NCI-H82 (cell line): ENCODE measurements around the gene EPS8L2.
"Not testable (repeated sequence)": the region's sequence is repeated elsewhere in the genome, so short reads cannot be mapped to it uniquely, and the experiment has no call there.

Experiments
- DNase-seq: peaks from one replicate; lab custom pipeline; 2025; lab: John Stamatoyannopoulos, UW

The EPS8L2 gene

DNA sequence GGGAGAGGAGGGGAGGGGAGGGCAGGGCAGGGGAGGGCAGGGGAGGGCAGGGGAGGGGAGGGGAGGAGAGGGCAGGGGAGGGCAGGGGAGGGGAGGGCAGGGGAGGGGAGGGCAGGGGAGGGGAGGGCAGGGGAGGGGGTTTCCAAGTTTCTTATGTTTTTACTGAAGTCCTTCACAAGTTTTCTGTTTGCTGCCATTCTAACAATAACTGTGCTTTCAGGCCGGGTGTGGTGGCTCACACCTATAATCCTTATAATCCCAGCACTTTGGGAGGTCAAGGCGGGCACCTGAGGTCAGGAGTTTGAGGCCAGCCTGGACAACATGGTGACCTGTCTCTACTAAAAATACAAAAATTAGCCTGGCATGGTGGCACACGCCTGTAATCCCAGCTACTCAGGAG, 15.8 kb upstream of the EPS8L2 start:
- not testable (repeated sequence) for DNase-seq

DNA sequence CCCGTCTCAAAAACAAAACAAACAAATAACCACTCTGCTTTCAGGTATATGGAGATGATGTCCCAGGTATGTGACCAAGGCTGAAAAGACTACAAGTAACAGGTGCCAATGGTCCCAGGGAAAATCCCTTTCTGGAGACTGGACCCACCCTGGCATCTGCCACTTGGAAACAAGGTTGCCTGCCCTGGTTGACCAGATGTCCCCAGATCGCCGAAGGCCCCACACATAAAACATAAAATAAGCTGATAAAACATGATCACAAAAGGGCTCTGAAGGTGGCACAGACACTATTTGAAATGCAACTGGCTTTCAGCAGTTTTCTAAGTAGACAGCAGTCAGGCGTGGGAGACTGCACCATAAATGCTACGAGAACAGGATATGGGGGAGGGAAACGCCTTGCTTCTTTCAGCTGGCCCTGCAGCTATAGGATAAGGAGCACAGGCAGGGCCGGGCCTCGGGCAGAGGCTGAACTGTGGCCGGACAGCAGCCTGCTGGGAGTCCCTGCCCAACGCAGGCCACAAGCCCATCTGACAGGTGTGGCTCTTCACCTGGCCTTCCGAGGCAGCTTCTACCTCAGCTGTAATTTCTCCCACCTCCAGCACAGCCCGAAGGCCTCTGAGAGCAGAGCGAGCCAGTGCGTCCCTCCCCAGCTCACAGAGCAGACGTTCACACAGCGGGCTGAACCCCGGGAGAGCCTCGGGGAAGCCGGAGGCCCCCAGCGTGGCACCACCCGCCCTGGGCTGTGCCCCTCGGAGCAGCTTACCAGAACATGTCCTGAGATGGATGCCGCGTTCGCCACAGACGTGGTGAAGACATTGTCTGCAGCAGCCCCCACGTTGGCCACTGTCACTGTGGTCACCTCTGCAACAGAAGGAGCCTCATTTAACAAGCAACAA, 15.0 kb upstream of the EPS8L2 start:
- no peak for DNase-seq

DNA sequence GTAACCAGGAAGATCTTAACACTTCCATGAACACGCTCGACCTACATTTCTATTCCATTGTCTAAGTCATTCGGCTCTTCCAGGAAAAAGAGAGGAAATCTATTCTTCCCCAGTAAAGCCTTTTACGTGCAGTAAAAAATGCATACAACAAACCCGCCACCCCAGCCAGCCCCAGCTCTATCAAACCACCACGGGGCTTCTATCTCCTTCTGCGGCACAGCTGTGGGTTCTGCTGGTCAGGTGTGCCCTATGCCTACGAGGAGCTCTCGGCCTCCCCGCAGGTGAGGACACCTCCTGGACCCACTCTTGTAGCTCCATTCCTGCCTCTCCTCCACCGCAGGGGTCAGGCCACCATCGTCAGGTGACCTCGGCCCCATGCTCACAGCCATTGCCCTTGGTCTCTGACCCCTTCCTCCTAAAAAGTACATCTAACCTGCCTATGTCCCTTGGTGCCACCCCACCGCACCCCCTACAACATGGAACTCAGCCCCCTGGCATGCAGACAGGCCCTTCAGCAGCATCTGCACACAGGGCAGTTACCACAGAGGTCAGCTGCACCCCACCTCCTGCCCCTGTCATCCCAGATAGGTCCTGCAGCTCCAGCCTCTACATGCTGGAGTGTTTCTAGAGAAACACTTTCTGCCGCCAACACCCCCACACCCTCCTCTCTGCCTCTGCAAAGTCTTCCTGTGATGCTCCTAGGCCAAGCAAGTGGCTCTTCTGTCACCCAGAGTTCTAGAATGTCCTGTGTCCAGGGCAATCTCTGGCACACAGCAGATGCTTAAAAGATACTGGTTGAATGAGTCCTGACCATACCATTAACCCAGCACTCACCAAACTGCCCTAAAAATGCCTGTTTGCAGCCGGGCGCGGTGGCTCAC, 14.1 kb upstream of the EPS8L2 start:
- no peak for DNase-seq

DNA sequence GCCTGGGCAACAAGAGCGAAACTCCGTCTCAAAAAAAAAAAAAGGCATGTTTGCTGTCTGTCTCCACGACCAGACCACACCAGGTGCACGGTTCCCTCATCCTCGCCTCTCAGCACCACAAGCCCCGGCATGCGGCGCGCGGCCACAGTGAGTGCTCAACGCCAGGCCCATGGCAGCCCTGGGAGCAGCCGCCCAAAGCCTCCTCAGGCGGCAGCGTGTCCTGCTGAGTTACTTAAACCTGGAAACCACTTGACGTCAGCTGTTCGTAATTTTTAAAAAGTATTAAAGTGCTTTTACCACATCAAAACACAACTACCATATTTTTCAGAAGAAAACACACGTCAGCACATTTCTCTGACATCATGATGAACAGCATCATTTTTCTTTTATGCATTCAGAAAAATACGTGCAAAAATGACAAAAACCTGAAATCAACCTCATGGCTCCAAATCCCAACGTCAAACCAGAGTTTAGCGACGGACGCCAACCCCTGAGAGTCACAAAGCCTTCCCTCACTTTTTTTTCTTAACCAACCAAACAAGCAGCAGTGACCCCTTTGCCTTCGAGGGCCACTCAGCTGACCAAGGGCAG, 13.1 kb upstream of the EPS8L2 start:
- DNase-seq, result no peak

DNA sequence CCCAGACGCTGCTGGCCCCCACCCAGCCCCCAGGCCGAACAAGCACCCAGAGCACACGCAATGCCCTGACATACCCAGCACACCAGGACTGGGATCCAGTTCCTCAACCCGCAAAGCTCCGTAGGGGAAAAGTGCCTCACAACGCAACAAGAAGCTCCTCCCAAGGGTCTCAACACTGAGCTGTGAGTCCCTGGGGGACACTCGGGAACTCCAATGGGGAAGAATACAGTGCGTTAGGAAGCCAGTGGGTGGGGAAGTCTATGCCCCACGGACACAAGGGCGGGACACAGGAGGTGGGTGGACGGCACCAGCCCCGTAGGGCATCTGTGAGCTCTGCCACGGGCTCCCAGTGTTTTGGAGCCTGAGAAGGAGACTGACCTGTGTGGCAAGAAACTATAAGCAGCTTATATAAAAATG, 12.6 kb upstream of the EPS8L2 start:
- DNase-seq, result peak; percentile 62

DNA sequence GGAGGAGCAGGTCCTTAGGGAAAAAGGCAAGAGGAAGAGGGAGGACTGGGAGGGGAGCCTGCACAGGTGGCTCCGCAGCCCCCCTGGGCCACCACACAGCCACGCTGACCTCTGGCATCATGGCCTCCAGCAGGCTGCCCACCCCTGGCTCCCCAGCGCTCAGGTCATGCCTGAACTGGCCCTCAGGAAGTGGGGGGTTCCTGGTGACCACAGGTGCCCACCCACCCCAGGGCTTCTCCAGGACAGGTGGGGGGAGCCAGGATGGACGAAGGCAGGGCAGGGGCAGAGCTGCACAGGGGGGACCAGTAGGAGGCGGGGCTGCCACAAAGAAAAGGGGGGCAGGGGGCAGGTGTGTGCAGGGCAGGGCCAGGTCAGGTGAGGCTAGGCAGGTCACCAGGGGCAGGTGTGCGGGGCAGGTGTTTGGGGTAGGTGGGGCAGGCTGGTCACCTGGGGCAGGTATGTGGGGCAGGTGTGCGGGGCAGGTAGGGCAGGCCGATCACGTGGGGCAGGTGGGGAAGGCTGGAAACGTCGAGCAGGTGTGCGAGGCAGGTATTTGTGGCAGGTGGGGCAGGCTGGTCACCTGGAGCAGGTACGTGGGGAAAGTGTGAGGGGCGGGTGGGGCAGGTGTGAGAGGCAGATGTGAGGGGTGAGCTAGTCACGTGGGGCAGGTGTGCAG, 12.0 kb upstream of the EPS8L2 start:
- DNase-seq, result no peak

DNA sequence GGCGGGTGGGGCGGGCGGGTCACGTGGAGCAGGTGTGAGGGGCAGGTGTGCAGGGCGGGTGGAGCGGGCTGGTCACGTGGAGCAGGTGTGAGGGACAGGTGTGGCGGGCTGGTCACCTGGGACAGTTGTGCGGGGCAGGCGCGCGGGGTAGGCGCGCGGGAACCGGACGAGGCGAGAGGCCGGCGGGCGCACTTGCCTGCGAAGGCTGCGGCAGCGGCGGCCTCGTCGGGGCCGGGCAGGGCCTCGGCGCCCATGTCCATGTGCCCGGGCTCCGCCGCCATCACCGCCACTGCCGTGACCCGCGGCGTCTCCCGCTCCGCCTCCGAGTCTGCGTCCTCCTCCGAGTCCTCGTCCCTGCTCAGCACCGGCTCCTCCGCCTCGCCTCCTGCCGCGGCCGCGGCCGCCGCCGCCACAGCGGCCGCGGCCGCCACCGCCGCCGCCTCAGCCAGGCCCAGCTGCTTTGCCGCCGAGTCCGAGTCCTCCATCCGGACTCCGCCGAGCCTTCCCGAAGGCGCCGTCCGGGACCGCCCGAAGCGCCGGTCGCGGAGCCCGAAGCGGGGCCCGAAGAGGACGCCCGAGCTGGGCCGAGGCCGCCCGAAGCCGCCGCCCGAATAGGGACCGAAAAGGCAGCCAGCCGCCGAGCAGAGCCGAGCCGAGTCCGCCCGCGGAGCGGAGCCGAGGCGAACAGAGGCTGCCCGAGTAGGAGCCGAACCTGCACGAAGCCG, 11.3 kb upstream of the EPS8L2 start, which contains the start of gene DEAF1:
Gene DEAF1, minus strand, starts transcription at position 660 of the 725 bp plus-strand sequence. Its CDS starts 175 bp downstream, at position 485.
- peak; percentile 96 for DNase-seq

DNA sequence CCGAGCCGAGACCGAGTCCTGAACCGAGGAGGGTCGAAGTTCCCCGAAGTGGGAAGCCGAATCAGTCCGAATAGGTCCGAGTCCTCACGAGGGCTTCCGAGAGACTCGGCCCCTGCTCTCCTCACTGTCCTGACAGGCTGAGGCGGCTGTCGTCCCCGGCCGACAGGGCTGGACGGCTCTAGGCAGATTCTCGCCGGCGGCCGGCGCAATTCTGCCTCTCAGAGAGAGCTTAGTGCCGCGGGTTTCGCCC, 10.8 kb upstream of the EPS8L2 start:
- no peak for DNase-seq

DNA sequence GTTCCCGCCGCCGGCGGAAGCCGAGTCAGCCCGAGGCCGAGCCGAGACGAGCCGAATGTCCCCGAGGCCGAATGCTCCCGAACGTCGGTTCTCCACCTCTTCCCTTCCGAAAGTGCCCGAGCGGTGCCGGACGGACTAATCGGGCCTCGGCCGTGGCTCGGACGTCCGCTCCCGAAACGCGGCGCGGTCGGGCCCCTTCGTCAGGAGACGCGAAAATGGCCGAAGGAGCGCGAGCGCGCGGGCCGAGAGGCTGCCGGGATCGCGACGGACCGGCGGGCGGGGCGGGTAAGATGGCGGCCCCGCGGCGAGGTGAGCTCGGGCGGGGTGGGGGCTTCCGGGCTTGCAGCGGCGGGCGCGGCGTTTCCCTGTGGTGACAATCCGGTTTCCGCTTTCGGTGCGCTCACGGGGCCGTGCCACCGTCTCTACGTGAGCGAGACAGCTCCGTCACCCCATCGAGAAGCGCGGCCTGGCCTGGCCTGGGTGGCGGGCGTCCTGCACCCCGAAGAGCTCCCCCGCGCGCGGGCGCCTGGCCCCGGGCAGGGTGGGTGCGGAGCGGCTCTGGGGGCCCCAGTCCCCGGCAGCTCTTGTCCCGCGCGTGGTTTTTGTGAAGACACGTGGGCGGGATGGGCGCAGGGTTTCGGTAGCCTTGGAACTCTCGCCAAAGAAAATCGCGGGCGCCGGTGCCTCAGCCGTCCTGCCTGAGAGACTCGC, 10.3 kb upstream of the EPS8L2 start, which contains the start of gene TMEM80:
Gene TMEM80, plus strand, starts transcription at position 279 of the 711 bp plus-strand sequence. Its CDS starts 12 bp downstream, at position 291.
- DNase-seq, result peak; percentile 97

DNA sequence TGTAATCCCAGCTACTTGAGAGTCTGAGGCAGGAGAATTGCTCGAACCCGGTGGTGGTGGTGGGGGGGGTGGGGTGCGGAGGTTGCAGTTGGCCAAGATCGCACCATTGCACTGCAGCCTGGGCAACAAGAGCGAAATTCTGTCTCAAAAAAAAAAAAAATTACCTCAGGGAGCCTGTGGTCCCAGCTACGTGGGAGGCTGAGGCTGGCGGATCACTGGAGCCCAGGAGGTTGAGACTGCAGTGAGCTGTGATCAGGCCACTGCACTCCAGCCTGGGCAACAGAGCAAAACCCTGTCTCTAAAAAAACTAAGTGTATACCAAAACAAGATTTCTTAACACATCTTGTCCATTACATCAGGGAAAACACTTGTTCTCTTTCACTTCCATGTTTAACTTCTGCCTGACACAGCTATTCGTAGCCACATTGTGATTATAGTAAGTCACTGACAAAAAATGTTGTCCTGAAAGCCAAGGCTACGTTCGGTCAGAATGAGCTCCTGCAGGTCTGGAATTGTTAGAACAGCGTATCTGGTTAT, 9.0 kb upstream of the EPS8L2 start:
- no peak for DNase-seq

DNA sequence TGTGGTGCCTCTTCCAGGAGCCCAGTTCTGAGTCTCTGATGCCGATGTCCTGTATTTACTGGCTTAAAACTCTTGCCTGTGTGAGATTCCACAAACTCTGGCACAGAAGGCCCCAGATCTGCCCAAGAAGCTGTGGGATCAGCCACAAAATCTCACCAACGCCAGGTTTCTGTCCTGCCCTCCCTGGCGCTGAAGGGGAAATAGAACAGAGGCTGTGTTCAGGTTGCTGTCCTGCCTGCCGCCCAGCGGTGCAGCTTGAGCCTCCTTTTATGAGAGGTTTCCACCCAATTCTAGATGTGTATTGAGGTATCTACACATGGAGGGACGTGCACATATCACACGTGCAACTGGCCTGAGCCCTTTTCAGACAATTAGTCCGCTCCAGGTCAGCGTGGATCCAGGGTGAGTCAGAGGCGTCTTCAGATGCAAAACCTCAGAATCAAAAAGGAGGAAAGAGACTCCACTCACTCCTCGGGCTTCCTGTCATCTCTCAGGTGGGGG, 8.2 kb upstream of the EPS8L2 start:
- no peak for DNase-seq

DNA sequence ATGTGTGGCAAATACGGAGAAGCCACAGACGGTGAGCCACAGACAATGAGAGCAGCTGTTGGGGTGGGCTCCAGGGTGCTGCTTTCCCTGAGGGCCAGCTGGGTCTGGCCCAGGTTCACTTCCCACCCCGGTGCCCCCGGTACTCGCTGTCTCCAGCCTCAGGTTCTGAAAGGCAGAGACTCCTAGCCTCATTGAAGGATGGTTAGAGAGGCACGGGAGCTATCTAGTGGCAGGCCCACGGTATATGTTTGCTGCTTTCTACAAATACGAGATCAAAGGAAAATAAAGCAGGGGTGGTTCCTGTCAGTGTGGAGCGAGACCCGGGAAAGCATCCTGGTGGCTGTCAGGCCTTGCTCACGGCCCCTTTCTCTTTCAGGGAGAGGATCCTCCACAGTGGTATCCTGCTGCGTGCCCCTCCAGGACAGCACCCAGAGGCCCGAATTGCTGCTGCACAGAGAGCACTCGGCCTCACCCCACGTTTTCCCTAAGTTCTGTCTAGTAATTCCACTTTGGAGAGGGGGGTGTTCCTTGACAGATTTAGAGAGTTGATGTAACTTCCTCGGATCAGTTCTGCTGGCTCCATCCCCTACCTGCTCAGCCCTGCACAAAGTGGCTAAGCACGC, 7.4 kb upstream of the EPS8L2 start:
- DNase-seq, result no peak

DNA sequence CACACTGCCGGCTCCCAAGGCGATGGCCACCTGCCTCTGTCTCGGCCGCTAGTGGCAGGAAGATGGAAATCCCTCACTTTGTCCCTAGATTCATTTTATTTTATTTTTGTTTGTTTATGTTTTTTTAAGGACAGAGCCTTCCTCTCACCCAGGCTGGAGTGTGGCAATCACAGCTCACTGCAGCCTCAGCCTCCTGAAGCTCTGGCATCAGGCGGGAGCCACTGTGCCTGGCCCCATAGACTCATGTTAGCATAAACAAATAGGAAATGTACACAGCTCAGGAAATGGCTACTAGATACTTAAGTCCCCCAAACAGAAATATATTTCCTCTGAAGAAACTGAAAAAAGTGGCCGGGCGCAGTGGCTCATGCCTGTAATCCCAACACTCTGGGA, 6.9 kb upstream of the EPS8L2 start:
- no peak for DNase-seq

DNA sequence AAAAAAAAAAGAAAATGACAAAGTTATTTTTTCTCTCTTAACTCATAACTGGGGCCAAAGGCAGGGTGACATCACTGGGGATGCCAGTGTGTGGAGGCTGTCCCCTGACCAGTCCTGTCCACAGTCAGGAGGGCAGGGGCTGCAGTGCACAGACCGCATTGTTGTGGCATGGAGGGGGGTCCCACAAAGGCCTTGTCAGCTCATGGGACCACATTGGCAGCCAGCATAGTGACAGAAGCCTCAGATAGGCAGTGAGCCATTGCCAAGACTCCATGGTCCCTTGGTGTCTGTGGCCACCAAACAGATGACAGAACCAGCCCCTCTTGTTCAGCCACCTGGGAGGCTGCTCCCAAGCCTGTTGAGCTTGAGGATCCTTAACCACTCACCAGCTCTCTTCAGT, 6.3 kb upstream of the EPS8L2 start:
- DNase-seq, result no peak

DNA sequence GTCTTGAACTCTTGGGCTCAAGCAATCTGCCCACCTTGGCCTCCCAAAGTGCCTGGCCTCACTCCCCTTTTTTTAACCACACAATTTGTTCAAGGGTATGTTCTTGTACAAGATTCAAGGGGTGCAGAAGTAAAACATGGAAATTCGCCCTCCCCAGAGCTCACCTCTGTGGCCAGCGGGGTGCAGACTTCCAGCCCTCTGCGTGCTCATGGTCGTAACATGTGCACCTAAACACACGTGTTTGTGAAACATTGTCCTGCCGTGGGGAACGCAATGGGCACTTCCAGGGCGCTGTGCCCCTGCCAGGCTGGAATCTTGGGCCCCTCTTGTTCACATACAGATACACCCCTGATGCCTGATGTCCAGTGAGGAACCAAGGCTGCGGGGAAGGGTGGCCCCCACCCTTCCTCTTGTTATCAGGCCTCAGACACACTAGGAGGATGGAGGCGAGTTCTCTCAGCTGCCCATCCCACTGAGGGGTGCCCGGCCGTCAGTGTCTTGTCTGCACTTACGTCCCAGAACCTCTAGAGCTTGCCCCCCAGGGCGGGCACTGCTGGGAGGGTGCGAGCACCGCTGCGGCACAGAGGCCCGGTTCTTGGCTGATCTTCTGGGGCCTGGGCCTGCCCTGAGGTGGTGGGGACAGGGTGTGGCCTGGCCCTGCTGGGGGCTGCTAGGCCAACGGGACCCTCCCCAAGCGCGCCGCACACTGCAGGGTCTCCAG, 4.1 kb upstream of the EPS8L2 start:
- no peak for DNase-seq

DNA sequence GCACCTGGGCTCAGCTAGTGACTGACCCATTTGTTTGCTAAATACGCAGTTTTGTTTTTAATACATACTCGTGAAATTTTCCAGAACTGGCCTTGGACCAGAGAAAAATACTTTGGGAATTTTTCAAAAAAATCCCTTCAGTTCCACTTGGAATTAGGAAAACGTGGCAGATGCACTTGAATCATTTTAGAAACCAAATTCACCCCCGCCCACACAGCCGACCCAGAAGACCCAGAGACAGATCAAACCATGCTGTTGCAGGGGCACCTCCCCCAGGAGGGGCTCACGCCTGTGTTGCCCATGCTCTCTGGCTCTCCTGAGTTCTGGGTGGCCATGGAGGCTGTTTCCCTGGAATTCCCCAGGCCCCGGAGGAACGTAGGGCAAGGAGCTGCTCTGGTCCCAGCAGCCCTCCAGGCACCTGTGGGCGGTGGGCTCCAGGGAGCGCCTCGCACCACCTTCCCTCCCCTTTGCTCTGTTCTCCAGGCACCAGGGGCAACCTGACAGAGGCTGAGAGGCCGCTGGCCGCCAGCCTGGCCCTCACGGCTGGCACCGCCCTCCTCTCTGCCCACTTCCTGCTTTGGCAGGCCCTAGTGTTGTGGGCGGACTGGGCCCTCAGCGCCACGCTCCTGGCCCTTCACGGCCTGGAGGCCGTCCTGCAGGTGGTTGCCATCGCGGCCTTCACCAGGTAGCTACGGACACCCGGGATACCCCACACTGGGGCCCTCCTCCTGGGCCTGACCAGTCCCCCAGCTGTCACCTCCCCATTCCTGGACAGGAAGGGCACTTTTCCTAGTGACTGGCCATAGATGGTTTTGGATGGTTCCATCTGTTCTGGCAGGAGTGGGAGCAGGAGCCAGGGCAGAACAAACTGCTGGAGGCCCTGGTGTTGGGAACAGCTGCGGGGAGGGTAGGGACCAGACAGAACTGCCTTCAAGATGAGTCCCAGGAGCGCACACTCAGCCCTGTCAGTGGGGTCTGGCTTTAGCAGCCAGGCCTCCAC, 3.3 kb upstream of the EPS8L2 start:
- no peak for DNase-seq

DNA sequence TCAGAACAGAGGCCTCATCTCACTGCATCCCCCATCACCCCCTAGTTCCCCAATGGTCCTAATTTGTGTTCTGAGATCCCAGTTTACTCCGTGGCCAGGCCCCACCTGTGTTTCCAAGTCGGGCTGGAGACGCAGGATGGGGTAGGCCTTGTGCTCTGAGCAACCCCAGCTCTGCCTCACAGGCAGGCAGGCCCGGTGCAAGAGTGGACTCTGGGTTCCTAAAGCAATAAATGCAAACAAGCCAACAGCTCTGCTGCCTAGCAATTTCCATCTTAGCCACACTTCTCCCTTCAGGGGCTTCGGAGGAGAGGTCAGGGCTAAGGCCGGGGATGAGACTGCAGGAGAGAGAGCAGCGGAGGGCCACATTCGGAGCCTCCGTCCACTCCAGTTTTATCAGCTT, 2.5 kb upstream of the EPS8L2 start:
- no peak for DNase-seq

DNA sequence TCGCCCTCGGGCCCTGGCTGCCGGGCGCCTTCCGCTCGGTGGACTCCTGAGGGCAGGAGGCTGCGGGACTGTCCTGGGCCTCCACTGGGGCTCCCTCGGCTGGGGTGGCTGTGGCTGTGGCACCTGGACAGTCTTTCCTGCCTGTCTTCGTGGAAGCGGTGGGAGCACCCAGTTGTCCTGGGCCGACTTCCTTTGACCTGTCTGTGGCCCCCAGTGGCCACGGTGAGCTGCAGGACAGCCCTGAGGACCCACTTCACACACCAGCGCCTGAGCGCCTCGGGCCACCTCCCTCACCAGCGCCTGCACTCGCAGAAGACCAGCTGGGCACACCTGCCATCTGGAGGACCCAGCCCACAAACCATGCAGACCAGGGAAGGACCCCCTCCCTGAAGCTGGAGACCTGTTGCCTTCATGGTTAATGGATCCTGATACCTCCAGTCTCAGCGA, 1.8 kb upstream of the EPS8L2 start:
- no peak for DNase-seq
